Measurements from ENCODE around the gene BPHL.
"Not testable (repeated sequence)": the region's sequence is repeated elsewhere in the genome, so short reads cannot be mapped to it uniquely, and the experiment has no call there.

Gene BPHL

DNA sequence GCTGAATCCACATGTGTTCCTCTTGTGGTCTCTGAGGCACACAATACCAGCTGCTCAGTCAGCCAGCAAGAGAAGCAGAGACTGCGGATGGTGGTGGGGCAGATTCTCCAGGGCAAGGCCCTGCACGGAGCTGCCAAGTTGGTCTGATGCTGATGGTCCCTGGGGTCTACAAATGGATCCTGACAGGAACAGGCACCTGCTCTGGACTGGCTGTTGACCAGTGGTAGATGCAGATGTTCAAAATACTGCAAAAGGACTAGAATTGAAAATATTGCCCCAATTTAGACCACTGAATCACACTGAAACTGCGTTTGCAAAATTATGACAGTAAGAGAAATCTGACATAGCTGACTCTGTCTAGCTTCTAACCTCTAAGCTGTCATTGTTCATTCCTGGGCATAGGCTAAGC, 68.5 kb downstream of the BPHL start:
- DNase-seq, result no peak

DNA sequence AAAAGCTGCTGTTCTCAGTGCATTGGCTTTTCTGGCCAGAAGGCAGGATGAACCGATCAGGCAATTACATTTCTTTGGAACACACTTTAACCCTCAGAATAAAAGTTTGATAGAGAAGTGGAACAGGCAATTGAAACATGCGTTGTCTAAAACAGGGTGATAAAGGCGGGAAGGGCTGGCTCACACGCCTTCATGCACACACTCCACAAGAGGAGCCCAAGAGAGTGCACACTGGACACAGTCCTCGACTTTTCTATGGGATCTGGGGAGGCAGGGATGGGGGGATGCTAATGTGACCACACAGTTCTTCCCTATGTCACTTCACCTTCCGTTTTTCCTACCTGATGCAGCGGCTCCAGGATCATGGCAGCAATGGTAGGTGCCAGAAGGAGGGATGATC, 69.8 kb downstream of the BPHL start:
- DNase-seq, result no peak

DNA sequence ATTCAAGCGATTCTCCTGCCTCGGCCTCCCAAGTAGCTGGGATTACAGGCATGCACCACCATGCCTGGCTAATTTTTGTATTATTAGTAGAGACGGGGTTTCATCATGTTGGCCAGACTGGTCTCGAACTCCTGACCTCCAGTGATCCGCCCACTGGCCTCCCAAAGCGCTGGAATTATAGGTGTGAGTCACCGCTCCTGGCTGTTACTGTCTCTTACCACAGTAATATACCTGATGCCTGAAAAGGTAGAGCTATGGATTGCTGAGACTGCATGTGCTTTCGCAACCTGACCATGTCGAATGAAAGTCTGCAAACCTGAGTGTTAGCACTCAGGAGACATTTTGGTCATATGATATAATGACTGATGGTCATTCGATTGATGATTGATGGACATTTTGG, 70.7 kb downstream of the BPHL start:
- not testable (repeated sequence) for DNase-seq

DNA sequence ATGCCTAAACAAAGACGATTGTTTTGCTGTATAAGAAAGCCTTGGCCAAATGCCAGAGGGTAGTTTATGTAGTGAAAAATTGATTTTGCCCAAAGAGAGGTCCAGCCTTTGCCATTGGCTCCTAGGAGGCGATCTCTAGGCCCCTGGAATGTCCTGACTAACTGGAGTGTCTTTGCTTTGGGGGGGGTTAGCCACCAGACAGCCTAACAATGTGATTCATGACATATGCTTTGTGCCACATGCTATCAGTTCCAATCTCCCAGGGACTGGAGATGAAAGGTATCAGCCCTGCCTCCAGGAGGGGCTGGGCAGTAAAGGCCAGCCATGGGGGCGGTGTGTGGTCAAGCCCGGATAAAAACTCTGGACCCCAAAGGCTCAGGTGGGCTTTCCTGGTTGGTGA, 71.5 kb downstream of the BPHL start:
- DNase-seq, result no peak

DNA sequence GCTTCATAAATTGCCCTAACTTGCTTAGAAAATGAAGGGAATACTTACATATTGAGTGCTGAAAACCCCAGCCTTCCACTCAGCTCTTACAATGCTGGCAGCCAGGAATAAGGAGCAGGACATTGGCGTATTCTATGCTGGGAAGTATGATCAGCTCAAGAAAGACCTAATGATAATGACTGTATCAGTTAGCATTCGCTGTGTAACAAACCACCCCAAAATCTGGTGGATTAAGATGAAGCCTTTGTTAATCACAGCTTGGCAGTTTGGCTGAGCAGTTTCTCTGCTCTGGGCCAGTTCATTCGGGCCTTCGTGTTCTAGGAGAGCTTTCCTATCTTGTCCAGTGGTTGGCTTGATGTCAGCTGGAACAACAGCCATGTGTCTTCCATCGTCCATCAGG, 72.3 kb downstream of the BPHL start:
- DNase-seq, result no peak

DNA sequence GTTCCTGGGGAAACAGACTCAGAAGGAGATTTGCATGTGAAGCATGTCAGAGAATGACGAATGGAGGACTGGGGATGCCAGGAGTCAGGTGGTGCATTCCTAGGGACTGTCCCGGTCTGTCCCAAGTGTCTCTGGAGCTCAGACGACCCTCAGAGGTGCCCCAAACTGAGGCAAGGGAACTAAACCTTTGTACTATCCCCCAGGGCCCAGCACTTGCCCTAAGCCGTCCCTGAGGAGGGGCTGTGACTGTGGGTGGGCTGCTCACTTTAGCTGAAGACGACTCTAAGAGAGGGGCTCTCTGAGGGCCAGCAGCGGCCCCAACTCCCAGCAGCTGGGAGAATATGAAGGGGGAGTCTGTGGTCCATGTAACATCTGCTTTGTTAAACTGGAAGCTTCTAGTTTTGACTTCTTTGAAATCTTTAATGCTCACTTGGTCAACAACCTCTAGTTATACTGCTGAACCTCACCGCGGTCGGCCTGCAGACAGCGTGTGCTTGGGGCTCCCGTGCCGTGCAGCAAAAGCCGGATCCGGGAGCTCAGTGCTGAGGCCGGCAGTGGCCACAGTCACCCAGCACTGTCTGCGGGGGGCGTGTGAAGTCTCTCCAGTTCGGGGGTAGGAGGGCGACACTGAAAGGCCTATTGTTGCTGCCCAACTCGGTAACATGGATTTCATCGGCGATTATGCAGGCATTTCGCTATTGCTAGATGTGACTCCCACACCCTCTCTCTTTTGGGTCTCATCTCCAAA, 74.8 kb downstream of the BPHL start:
- DNase-seq, result no peak

DNA sequence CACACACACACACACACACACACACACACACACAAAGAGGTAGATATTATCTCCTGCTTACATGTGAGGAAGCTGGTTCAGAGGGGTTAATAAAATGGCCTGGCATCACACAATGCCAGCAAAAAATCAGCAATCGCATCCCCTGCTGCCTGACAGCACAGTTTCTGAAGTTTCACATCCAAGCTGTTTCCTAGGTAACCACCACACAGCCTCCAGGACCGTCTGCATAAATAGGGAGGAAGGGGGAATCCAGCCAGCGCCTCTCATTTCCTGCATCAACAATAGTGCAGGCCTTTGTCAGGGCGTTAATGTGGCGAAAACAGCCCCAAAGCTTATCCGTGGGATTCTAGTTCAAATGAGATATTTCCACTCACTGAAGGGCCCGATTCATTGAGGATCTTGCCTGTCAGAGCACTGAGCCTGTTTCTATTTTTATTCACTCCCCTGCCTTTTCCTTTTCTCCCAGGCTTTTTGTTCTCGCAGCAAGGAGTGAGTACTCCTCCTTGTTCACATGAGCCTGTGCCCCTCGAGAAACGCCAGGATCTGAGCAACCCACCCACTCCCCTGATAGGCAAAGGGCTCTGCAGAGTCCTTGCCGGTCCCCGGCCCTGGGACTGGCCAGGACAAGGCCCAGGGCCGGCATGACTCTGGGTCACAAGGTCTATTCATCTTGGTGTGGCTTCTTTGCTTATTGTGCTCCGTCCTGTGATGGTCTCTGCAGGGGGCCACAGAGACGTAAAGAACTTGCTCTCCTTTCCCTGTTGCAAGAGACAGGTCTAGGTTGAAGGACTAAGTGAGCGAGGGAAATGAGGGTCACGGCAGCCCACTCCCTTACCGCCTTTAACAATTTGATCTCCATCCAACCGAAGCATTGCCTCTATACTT, 76.3 kb downstream of the BPHL start:
- DNase-seq, result no peak

DNA sequence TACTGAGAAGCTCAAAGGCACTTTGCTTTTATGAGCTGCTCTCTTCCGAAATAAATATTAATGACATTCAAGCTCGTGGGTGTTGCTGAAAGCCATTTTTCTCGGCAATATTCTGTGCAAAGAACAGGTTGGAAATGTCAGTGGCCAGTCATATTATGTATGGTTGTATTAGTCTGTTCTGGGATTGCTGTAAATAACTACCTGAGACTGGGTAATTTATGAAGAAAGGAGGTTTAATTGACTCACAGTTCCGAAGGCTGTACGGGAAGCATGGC, 76.8 kb downstream of the BPHL start:
- no peak for DNase-seq

DNA sequence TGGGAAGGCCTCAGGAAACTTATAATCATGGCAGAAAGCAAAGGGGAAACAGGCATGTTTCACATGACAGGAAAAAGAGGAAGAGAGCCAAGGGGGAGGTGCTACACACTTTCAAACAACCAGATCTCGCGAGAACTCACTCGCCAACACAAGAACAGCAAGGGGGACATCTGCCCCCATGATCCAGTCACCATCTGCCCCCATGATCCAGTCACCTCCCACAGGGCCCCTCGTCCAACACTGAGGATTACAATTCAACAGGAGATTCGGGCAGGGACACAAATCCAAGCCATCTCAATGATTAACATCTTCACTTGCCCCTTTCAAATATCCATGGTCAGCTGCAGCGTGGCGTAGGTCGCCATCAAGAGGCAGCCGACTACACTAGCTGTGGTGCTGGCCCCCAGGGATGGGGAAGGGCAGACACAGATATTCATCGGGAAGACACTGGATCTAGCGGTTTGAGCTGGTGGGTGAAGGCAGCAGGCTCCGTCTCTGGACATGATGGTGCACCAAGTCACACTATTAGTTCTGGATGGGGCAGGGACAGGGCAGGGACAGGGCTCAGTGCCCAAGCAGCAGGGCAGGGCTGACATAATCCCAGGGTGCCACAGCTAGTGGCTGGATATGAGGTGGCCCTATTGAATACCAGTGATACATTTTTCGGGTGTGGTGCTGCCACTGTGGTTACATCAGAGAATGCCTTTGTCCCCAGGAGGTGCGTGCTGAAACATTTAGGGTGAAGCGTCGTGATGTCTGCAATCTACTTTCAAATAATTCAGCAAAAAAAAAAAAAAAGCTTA, 77.4 kb downstream of the BPHL start:
- no peak for DNase-seq

DNA sequence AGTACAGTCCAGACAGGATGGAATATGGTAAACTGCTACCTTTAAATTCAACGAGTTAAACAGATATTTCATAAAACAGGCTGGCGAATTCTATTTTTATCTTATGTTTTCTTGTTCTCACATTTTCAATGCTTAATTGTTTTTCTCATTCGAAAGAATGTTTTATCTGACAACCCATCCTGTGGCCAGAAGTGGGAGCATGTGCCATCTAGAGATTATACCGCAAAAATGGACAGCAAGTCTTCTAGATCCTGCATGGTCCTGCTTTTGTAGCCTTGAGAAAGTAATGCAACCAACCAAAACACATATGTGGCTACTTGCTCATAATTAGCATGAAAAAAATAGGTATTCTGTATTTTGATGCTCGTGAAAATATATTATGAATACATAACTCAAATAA, 78.3 kb downstream of the BPHL start:
- DNase-seq, result no peak

DNA sequence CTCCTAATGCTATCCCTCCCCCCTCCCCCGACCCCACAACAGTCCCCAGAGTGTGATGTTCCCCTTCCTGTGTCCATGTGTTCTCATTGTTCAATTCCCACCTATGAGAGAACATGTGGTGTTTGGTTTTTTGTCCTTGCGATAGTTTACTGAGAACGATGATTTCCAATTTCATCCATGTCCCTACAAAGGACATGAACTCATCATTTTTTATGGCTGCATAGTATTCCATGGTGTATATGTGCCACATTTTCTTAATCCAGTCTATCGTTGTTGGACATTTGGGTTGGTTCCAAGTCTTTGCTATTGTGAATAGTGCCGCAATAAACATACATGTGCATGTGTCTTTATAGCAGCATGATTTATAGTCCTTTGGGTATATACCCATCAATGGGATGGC, 79.2 kb downstream of the BPHL start:
- DNase-seq, result not testable (repeated sequence)

DNA sequence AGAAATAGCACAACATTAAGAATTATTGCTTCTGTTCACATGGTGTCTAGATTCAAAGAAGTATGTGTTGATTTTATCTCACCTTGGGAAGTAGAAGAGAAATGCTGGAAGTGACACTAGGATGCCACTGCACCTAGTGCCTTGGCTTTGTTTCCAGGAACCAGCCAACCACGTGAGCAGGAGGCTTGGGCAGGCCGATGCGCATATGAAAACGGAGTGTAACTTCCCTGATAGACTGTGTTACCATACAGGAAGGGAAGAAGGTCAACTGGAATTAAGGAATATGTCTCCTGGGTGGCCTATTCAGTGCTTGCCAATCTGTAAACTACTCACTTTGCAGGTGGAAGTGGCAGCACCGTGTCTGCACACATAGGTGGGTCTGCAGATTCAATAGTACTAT, 80.9 kb downstream of the BPHL start:
- DNase-seq, result no peak

DNA sequence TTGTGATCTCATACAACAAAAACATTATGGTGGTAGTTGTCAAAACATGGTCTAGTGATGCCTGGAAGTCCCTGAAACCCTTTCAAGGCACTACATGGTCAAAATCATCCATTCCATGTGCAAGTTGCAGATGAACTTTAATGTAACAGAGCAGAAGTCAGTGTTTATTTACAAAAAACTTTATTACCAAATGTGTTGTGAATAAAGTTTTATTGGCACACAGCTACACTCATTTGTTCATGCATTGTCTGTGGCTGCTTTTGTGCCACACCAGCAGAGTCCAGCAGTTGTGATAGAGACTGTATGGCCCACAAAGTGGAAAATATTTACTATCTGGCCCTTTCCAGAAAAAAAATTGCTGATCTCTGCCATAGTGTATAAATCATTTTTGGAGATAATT, 82.2 kb downstream of the BPHL start:
- no peak for DNase-seq

DNA sequence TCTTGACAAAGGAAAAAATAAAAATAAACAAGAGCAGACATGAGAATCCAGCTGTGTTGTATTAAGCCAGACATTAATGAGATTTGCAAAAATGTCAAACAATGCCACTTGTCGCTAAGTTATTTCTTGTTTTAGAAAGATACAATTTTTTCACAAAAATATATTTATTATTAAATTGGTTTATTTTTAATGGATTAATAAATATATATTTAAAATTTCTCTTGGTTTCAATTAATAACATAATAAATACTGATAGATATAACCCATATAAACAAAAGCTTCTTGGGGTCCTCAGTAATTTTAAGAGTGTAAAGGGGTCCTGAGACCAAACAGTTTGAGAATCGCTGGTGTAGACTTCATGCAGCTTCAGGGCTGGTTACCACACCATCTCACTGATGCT, 82.9 kb downstream of the BPHL start:
- DNase-seq, result no peak

All from stimulated activated CD4-positive, alpha-beta T cell treated with anti-CD3 and anti-CD28 coated beads, Interleukin-2, amount 100 ng/mL, for 24 hours (primary cell).